Jurkat, Clone E6-1 (cell line): ENCODE data around the gene FAM222A.

Source experiments
- DNase-seq: peaks from one replicate; pipeline ENCODE4 v3.0.0-alpha.2; 2011; ENCODE audit warnings: low read depth, low spot score
- H3K4me3 ChIP-seq: 2 replicates; pipeline ENCODE4 v1.5.1; 2011; ENCODE audit warnings: mild to moderate bottlenecking, low read length, control low read depth, moderate library complexity

FAM222A gene

DNA sequence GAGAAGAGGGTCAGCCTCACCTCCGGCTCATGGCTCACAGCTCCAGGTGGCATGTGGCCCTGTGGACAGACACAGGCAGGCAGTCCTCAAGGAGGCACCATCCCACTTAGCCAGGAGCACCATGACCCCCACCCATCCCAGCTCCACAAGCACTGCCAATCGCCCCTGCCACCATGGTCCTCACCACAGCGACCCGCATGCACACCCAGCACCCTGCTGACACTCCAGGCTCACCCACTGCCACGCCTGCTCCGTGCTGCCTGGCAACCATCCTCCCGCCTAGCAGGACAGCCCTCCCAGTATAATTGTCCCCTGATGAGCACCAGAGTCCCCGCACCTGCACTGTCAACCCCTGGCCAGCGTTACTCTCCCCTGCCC, 68.7 kb downstream of the FAM222A start:
- H3K4me3 ChIP-seq: no peak overlapping the region
- DNase-seq: no peak

DNA sequence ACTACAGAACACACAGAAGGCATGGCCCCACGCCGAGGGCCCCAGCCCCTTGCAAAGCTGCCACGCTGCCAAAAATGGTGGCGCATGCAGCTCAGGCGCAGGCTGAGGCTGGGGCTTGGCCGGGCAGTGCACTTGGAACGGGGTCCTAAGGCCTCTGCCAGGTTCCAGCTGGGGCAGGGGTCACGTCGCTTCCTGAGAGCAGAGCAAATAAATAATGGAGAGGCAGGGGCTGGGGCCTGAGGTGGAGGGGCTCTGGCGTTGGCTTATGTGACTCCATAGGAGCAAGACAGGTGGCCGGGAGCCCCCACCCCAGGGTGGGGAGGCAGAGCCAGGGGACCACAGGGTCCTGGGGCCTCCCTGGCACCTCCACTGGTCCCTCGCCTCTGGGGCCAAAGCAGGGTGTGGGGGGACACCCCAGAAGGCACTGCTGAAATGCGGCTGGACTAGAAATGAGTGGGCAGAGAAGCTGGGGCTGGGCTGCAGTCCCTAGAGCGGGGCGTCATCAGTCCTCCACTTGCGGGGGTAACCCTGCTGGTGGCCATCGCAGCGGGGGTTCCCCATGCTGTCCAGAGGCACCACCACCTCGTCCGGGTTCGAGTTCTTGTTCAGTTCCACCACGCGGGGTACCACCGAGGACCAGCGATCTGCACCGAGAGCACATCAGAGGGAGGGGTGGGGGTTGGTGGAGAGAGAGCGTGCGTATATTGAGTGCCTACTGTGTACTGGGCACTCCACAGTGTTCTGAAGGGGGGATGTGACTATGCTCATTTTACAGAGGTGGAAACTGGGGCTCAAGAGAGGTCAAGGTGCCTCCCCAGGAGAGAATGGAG, 69.7 kb downstream of the FAM222A start:
- DNase-seq: no peak
- no peak overlapping the region for H3K4me3 ChIP-seq

DNA sequence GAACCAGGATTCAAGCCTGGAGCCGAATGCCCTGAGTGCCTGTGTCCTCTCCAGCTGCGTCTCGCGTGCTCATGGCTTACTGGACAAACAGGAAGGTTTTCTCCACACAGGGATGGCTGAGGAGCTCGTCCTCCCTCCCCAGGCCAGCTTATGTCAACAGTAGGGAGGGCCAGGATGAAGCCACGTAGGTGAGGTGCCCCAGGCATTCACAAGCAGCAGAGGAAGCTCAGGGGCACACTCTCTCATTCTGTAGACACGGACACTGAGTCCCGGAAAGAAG, 70.3 kb downstream of the FAM222A start:
- H3K4me3 ChIP-seq: no peak overlapping the region
- DNase-seq: no peak

DNA sequence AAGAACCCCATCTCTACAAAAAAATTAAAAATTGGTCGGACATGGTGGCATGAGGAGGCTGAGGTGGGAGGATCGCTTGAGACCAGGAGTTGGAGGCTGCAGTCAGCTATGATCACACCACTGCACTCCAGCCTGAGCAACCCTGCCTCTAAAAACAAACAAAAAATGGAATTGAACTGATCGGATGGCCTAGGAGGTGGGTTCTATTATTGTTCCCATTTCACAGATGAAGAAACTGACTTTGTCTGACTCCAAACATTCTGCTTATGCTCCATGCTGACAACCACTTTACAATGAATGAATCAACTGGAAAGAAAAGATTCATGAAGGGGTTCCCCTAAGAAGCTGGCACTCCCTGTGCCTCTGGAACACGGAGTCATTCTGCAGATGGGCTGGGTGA, 72.2 kb downstream of the FAM222A start:
- H3K4me3 ChIP-seq: no peak overlapping the region
- DNase-seq: no peak

DNA sequence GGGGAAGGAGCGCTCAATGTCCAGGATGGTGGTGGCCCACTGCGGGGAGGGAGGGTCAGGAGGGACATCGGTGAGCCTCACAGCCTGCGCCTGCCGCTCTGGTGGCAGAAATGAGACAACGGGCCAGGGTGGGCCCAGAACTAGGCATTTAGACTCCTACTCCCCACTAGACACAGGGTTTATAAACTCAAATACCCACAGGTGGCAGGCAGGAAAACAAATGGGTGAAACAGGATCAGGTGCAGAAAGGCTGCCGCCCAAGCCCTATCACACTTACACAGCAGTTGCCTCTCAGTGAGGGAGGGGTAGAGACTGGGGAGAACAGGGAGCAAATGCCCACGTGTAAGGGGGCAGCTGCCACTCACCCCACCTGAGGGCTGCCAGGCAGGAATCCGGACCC, 73.2 kb downstream of the FAM222A start:
- DNase-seq: no peak
- no peak overlapping the region for H3K4me3 ChIP-seq

DNA sequence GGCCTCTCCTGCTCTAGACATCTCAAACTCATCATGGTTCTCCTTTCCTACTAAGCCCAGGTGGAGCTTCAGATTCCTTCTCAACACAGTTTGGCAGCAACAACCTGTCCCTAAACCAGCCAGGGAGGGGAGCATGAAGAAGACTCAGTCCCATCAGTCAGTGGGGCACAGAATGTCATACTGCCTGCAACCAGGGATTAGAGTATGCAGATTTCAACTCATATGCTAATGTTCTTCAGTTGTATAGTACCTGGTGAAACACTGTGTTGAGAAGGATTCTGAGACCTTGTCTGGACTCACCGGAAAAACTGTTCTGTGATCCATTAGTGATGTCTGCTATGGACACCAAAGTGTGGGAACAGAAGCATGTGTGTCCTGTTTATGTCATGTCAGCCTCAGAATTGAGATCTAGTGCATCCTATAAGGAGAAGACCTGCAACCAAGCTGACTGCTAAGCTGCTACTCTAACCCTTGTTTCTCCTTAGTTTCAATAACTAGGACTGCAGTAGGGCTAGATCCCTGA, 76.0 kb downstream of the FAM222A start:
- no peak for DNase-seq
- H3K4me3 ChIP-seq: no peak overlapping the region

DNA sequence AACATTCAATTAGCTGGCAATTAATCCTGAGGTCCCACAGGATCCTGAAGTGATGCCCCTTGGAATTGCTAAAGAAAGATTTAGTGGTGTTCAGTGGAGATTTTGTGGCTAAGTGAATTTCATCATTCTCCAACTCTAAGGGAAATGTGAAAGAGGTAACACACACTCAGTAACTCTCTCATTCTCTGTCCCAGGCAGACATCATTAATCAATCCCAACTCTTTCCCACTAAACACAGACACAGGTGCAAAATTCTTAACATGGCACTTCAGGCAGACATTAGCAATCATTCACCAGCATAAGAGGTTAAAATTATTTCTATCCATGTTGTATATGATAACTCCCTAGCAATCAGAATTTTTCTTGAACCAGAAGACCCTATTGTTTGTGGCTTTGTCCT, 79.4 kb downstream of the FAM222A start:
- no peak for DNase-seq
- H3K4me3 ChIP-seq: no peak overlapping the region

DNA sequence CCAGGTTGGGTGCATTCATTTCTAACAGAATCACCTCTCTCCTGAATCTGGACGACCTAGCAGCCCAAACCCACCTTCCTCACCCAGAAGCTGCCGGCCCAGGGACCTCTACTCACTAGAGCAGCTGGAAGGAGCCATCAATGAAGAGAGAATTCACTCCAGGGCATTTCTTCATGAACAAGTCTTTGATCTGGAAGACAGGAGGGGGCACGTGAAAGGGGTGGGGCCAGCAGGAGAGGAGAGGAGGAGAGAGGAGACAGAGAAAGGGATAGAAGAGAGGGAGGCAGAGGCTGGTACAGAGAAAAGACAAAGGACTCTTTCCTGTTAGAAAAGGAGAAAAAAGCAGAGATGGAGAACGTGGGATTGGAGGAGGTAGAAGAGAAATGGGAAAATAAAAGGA, 79.8 kb downstream of the FAM222A start:
- DNase-seq: no peak
- H3K4me3 ChIP-seq: no peak overlapping the region

DNA sequence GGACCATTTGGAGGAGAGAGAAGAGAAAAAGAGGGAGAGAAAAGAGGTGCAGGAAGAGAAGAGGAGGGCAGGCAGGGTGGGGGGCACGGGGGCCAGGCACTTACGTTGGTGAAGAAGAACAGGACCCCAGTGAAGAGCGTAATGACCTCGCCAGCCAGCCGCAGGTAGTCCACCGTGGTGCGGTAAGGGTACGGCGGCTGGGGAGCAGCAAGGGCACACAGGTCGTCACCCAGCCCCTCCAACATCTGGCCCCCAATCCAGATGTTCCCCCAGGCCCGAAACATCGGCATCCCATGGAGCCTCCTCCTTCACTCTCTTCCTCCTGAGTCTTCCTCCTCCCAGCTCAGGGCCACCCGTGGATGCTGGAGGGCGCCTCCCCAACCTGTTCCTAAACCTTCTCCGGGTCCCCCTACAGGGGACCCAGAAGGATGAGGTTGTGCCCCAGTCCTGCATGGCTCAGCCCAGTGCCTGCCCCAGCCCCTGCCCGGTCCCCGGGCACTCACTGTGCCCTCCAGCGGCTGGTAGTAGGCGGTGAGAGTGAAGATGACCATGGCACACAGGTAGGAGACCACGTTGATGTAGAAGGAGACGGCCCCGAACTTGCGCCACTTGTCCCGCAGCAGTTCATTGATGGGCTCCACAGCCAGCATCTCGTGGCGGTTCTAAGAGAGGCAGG, 80.3 kb downstream of the FAM222A start:
- no peak for DNase-seq
- no peak overlapping the region for H3K4me3 ChIP-seq

DNA sequence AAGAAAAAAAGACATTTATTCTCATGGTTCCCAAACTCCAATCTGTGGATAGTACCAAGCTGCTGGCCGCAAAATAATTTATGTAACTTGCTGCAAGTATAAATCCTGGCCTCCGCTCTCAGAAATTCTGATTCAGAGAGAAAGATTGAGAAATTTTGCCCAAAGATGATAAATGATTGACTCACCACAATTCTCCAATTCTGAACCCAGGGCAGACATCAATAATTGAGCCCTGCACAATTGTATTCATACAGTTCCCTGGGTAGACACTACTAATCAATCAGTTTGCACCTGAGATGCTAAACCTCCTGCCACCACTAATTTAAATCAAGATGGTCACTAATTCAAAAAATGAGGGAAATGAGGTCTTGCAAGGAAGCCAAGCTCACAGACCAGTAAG, 81.4 kb downstream of the FAM222A start:
- no peak overlapping the region for H3K4me3 ChIP-seq
- DNase-seq: no peak

DNA sequence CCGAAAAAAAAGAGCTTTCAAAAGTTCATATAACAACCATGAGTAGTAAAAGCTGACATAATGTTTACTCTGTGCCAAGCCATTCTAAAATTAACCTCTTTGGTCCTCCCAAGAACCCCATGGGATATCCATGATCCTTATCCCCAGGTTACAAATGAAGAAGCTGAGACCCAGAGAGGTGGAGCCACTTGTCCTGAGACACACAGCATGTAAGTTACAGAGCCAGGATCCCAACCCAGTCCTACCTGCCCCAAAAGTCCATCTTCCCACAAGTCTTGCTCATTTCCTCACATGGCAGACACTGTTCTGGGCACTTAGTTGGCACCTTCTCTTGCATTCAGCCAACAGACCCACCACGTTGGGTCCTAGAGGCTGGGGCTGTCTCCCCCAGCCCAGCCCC, 82.4 kb downstream of the FAM222A start:
- no peak overlapping the region for H3K4me3 ChIP-seq
- no peak for DNase-seq

DNA sequence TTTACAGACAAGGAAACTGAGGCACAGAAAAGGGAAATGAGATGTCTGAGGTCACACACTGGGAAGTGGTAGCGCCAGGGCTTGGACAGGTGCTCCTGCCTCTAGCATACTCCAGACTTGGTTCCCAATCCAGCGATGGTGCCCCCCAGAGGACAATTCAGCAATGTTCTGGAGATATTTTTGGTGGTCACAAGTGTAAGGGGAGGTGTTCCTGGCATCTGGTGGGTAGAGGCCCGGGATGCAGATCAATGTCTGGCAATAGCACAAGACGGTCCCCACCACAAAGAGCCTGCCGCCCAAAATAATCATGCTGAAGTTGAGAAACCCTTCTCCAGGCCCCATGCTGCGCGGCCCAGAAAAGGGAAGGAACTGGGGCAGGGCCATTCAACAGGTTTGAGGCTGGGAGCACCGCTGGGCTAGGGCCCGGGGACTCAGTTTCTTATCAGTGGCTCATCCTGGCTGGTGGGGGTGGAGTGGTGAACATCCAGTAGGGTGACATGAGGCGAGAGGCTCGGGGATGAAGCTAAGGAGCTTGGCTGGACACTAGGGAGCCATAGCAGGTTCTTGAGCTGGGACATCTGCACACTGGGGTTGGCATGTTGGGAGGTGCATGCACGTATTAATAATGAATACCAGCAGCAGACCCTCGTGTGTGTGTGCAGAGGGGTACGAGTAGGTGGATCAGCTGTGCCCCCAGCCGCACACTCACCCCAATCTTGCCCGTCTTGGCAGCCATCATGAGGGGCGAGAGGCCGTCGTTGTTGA, 84.5 kb downstream of the FAM222A start:
- no peak for DNase-seq
- H3K4me3 ChIP-seq: no peak overlapping the region

DNA sequence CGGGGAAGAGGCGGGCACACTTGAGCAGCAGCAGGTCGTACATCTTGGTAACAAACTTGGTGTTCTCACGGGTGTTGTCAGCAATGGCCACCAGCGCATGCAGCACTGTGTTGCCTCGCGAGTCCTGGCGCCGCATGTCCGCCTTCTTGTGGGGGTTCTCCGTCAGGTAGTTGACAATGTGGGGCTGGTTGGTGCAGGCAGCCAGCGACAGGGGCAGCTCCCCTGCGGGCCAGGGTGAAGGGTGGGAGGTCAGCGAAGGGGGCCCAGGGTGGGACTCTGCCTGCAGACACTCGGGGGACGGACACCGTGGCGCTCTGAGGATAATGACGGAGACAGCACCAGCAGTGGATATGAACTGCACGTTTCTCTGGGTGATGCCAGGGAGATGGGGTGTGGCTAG, 85.1 kb downstream of the FAM222A start:
- H3K4me3 ChIP-seq: no peak overlapping the region
- DNase-seq: no peak

DNA sequence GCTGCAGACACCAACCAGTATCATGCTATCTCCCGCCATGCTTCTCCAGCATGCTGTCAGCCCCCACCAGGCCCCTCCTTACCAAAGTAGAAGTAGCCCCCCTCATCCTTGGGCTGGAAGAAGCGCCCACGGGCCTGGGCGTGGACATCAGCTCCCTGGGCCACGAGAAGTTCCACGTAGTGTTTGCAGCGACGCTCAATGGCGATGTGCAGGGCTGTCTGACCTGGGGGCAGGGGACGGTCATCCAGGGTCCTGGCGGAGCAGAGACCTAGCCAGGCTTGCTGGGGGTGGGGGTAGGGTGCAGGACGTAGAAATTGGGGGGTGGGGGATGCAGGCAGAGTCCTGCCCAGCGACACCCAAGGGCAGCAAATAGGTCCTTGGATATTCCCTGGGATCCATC, 86.9 kb downstream of the FAM222A start:
- H3K4me3 ChIP-seq: no peak overlapping the region
- DNase-seq: no peak

DNA sequence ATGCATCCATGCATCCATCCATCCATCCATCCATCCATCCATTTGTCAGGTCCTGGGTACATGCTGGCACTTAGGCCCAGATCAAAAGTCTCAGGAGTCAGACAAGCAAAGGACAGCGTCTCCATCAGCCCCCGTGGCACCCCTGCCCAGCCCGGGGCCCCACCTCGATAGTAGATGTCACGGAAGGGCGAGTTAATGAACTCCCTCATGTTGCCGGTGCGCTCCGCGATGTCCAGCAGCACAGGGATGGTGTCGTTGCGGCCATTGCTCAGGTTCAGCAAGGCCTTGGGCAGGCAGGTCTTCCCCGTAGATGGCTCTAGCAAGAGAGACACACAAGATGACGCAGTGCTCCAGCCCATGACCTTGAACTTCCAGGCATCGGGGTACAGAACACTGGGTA, 89.2 kb downstream of the FAM222A start:
- no peak overlapping the region for H3K4me3 ChIP-seq
- DNase-seq: no peak

DNA sequence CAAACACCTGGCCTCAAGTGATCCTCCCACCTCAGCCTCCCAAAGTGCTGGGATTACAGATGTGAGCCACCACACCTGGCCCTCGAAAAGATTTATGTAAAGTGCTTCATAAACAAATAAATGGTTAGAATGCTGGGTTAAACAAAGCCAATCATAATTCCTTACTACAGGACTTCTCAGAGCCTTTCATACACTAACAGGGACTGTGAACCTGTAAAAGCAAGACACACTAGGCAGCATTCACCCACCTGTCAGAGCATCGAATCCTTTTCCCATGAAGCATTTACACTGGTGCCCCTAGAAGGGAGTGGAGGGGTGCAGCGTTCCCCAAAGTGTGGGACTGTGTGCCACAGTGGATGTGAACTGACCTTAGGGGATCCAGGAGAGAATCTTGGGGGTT, 90.1 kb downstream of the FAM222A start:
- no peak for DNase-seq
- no peak overlapping the region for H3K4me3 ChIP-seq

DNA sequence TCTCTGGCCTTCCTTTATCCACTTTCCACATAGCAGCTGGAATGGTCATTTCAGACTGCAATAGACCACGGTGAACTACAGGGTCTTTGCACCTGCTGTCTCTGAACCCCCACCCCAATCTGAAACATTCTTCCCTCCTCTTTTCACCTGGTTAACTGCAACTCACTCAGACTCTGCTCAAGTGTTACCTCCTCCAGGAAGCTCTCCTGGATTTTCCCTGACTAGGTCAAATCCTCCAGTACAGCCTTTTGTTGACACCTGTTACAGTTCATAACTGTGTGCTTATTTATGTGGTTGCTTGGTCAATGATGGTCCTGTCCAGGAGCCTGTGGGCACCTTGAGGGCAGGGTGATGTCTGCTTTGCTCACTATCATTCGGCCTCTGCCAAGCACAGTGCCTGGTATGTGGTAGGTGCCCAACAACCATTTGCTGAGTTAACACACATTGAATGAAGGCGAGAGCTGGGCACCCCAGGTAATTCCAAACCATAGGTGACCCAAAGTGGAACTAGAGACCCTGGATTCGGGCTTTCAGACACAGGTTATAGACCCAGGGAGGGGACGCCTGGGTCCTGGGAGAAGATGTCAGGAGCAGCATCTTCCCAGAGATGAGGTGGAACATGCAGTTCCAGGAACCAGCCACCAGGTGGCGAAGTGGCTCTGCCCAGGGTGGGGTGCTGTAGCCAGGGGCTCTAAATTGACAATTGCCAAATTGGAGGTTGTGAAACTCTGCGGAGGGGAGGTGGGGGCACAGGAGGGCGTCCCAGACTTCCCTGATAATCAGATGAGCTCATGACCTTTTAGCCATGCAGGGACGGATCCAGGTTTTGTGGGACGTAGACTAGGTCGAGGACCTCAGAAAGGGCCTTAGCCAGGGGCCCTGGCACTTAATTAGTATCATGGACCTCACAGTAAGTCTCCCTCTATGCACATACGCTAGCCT, 91.5 kb downstream of the FAM222A start:
- no peak overlapping the region for H3K4me3 ChIP-seq
- peak; percentile 20 for DNase-seq

DNA sequence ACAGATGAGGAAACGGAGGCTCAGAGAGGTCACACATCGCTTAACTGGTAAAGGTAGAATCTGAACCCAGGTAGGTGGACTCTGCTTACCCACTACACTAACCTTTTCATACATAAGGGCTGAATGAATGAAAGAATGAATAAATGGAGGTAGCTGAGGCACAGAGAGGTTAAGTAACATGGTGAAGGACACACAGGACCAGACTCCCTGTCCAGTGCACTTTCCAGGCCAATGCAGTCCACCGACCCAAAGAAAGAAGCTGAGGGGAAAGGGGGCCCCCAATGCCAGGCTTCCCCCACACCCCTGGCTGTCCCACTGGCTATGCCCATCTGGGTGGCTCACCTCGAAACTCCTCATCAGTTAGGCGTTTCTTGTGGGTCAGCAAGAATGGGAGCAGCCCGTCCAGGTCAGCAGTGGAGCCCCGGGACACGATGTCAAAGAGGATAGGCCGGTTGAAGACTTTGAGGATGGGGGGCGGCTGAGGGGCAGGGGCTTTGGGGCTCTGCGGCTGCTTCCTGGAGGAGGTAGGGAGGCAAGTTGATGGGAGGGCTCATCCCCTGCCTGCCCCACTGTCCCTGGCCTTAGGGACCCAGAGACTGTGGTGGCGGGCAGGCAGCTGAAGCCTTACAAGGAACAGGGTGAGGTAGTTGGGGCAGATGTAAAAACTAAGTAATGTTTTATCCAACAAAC, 94.5 kb downstream of the FAM222A start:
- no peak for DNase-seq
- no peak overlapping the region for H3K4me3 ChIP-seq
